AG08395 (cell line): ENCODE data around the gene HPGDS.

ENCODE experiments used
- DNase-seq: peaks from one replicate; pipeline ENCODE4 v3.0.0; 2012; ENCODE audit warnings: mixed read lengths, low spot score

Gene HPGDS

DNA sequence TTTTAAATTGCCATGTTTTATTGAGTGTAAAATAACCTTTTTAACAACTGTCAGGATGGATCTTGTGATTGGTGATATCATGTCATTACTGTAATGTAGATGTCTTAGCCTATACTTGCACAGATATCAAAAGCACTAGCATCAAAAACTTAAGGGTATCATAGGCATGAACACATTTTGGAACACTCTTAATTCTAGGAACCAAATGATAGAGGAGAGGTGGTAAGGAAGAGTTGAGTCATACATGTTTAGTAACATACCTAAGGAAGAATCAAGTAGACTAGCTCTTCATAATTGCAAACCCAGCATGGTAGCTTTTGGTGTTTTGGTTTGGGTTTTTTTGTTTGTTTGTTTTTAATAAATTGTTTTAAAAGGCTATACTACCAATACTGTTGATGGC lies 91.5 kb downstream of the HPGDS start:
- no peak for DNase-seq
